Panc1 (cell line): ENCODE data around the gene APLF. TPM values are rescaled to one million over a fixed set of nuclear protein-coding genes. Genes with fewer than 3 reads are reported as not detected.

Experiments
- ATAC-seq: fragments of 200-7000 bp; cut with Tn5 transposase; 2 replicates; pipeline ENCODE4 v1.9.1; 2020; ENCODE audit warnings: mild to moderate bottlenecking, moderate library complexity
- BruUV-seq: library from RNA; stranded (reverse); fragments of 400-500 nt; replicated peaks from 2 replicates; lab custom pipeline; 2021; lab: Mats Ljungman, UMichigan
- CTCF ChIA-PET: fragments of 300-600 bp; sonication (Branson Sonifier 250); formaldehyde crosslinking; loops from one replicate; lab custom pipeline; 2022; ENCODE audit warnings: antibody characterized with exemption; lab: Charles Lee
- POLR2A ChIA-PET: fragments of 300-600 bp; sonication (Branson Sonifier 250); formaldehyde crosslinking; loops from one replicate; lab custom pipeline; 2022; ENCODE audit warnings: antibody characterized with exemption; lab: Charles Lee
- DNase-seq: peaks from one replicate; pipeline ENCODE4 v3.0.0-alpha.2; 2010; ENCODE audit warnings: low read depth, low spot score
- H3K27ac ChIP-seq: 2 replicates; pipeline ENCODE4 v1.5.1; 2011; ENCODE audit warnings: mild to moderate bottlenecking, low read length, inconsistent platforms
- H3K27me3 ChIP-seq: fragments of 200-500 bp; sonication (Bioruptor generic); 2 replicates; pipeline ENCODE4 v1.6.0; 2014; ENCODE audit warnings: low read length, inconsistent platforms; ENCODE audit not compliant: control insufficient read depth, insufficient read depth
- H3K36me3 ChIP-seq: fragments of 200-500 bp; sonication (Bioruptor generic); 2 replicates; pipeline ENCODE4 v1.5.1; 2014; ENCODE audit warnings: inconsistent platforms, mild to moderate bottlenecking, low read length, moderate library complexity; ENCODE audit not compliant: control insufficient read depth, insufficient read depth
- H3K4me1 ChIP-seq: 2 replicates; pipeline ENCODE4 v1.5.1; 2011; ENCODE audit warnings: inconsistent platforms, mild to moderate bottlenecking, low read length, moderate library complexity; ENCODE audit not compliant: control insufficient read depth, insufficient read depth
- H3K4me3 ChIP-seq, 2 experiments: 2 replicates each; pipeline ENCODE4 v1.5.1; 2011 to 2012; ENCODE audit warnings: low read depth in 2 of 2, low read length in 2 of 2, mild to moderate bottlenecking in 2 of 2, inconsistent platforms in 1 of 2, moderate library complexity in 1 of 2
- H3K9me3 ChIP-seq: fragments of 200-500 bp; sonication (Bioruptor generic); 2 replicates; pipeline ENCODE4 v1.5.1; 2014; ENCODE audit warnings: low read depth, mild to moderate bottlenecking, inconsistent platforms, low read length, moderate library complexity; ENCODE audit not compliant: control insufficient read depth, insufficient read depth
- CTCF ChIP-seq: fragments of 450-650 bp; IDR thresholded peaks from 2 replicates; pipeline ENCODE4 v1.5.1; 2017; ENCODE audit warnings: mild to moderate bottlenecking
- POLR2AphosphoS5 ChIP-seq: IDR thresholded peaks from 2 replicates; pipeline ENCODE4 v1.6.1; 2012; ENCODE audit warnings: mild to moderate bottlenecking, low read depth, low read length, moderate library complexity
- SIN3A ChIP-seq: IDR thresholded peaks from 2 replicates; pipeline ENCODE4 v1.6.1; 2012; ENCODE audit warnings: low read depth, mild to moderate bottlenecking, low read length, moderate library complexity, borderline replicate concordance; ENCODE audit not compliant: insufficient read depth
- TCF7L2 ChIP-seq: IDR thresholded peaks from 2 replicates; pipeline ENCODE4 v1.6.1; 2011; ENCODE audit warnings: mild to moderate bottlenecking, low read depth, low read length, inconsistent platforms
- in situ Hi-C: cut with HindIII; loops from 2 replicates; pipeline ENCODE4 v1.10.0; 2016; ENCODE audit warnings: low sequenced_read_pairs, low pct_unique_long_range_greater_than_20kb
- intact Hi-C: fragments of 100-400 bp; cut with micrococcal nuclease; formaldehyde crosslinking; loops from one replicate; pipeline ENCODE4 v1.10.0; 2022; ENCODE audit not compliant: unreplicated experiment
- total RNA-seq: library from RNA; stranded (reverse); gene quantifications from one replicate; pipeline ENCODE4 v1.2.1, GENCODE V29; 2021; ENCODE audit not compliant: unreplicated experiment
- TF ChIP-seq, protein P1 (sequence below), 2 experiments: IDR thresholded peaks; 2 replicates each; pipeline ENCODE4 v1.6.1; 2011 to 2012; ENCODE audit warnings: low read depth in 2 of 2, control low read depth in 1 of 2, low read length in 1 of 2, mild to moderate bottlenecking in 1 of 2, moderate library complexity in 1 of 2; ENCODE audit not compliant: insufficient read depth in 1 of 2

The APLF gene
- total RNA-seq, 1 experiment from 2014 or later: 2.6 TPM

DNA sequence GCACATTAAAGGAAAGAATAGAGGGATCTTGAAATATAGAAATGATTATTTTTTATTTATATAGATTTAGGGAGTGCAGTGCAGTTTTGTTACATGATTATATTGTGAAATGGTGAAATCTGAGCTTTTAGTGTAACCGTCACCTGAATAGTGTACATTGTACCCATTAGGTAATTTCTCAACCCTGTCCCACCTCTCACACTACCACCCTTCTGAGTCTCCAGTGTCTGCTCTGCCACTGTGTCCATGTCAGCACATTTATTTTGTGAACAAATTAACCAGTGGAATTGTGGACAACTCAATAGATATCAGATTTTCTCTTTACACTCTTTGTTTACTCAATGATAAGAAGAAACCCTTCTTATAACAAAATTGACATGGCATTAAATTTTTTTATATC is 24.2 kb downstream of the APLF start:
- Histone ChIP-seq H3K27me3 (no peaks in the 10 kb centered on the region), H3K4me3 (no peak overlapping the region), H3K36me3 (no peaks in the 10 kb centered on the region), H3K27ac (no peak overlapping the region), H3K4me1 (no peaks in the 10 kb centered on the region), H3K9me3 (no peaks in the 10 kb centered on the region)
- in situ Hi-C loops: no loop called here
- DNase-seq (no peak), ATAC-seq (no peak)
- intact Hi-C loops: no loop called here
- CTCF ChIA-PET: no interaction called here
- TF ChIP-seq SIN3A (no peak), TCF7L2 (no peak), POLR2AphosphoS5 (no peak), CTCF (no peak)
- TF ChIP-seq, protein P1, sequence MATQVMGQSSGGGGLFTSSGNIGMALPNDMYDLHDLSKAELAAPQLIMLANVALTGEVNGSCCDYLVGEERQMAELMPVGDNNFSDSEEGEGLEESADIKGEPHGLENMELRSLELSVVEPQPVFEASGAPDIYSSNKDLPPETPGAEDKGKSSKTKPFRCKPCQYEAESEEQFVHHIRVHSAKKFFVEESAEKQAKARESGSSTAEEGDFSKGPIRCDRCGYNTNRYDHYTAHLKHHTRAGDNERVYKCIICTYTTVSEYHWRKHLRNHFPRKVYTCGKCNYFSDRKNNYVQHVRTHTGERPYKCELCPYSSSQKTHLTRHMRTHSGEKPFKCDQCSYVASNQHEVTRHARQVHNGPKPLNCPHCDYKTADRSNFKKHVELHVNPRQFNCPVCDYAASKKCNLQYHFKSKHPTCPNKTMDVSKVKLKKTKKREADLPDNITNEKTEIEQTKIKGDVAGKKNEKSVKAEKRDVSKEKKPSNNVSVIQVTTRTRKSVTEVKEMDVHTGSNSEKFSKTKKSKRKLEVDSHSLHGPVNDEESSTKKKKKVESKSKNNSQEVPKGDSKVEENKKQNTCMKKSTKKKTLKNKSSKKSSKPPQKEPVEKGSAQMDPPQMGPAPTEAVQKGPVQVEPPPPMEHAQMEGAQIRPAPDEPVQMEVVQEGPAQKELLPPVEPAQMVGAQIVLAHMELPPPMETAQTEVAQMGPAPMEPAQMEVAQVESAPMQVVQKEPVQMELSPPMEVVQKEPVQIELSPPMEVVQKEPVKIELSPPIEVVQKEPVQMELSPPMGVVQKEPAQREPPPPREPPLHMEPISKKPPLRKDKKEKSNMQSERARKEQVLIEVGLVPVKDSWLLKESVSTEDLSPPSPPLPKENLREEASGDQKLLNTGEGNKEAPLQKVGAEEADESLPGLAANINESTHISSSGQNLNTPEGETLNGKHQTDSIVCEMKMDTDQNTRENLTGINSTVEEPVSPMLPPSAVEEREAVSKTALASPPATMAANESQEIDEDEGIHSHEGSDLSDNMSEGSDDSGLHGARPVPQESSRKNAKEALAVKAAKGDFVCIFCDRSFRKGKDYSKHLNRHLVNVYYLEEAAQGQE (IDR thresholded peaks at IDR 0.05; ENCODE audit: insufficient read depth in 1 of 2, low read depth in 2 of 2, low read length in 1 of 2): no peak
- POLR2A ChIA-PET: no interaction called here
- no TSS peak for BruUV-seq

DNA sequence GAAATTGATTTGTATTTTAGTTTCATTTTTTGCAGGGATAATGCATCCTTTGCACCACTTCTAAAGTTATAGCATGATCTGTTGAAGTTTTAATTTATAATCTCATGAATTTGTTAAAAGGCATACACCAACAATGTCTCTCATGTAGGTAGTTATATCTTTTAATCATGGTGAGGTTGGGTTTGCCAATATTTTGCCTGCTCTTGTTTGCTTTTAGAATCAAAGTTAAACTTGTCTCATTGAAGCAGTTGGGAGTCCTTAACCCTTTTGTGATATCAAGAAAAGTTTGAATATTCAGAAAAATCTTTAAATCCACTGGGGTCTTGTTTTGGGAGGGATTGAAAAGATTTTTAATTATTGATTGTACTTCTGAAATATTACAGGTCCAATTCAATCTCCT is 31.7 kb downstream of the APLF start:
- CTCF ChIA-PET: no interaction called here
- intact Hi-C loops: no loop called here

More for the DNA sequence above, 31.7 kb downstream of the APLF start:
- in situ Hi-C loops: no loop called here
- no peaks in the 10 kb centered on the region for H3K36me3 ChIP-seq
- POLR2A ChIA-PET: no interaction called here
- no peaks in the 10 kb centered on the region for H3K27me3 ChIP-seq
- no peak overlapping the region for H3K4me3 ChIP-seq
- no peak overlapping the region for H3K27ac ChIP-seq
- H3K4me1 ChIP-seq: no peaks in the 10 kb centered on the region
- BruUV-seq: no TSS peak
- TF ChIP-seq, protein P1 (IDR thresholded peaks at IDR 0.05; ENCODE audit: insufficient read depth in 1 of 2, low read depth in 2 of 2, low read length in 1 of 2): no peak
- DNase-seq (no peak), ATAC-seq (no peak)
- H3K9me3 ChIP-seq: no peaks in the 10 kb centered on the region
